Stromal cell of bone marrow (primary cell): ENCODE measurements around the gene SBF1.
A peak's percentile ranks its signal among the peaks of the same experiment; 100 is the strongest.
"Not testable (repeated sequence)": the region's sequence is repeated elsewhere in the genome, so short reads cannot be mapped to it uniquely, and the experiment has no call there.

Experiments used
- DNase-seq: peaks from one replicate; pipeline ENCODE4 v3.0.0-alpha.2; 2012; ENCODE audit warnings: low read depth

The SBF1 gene, protein sequence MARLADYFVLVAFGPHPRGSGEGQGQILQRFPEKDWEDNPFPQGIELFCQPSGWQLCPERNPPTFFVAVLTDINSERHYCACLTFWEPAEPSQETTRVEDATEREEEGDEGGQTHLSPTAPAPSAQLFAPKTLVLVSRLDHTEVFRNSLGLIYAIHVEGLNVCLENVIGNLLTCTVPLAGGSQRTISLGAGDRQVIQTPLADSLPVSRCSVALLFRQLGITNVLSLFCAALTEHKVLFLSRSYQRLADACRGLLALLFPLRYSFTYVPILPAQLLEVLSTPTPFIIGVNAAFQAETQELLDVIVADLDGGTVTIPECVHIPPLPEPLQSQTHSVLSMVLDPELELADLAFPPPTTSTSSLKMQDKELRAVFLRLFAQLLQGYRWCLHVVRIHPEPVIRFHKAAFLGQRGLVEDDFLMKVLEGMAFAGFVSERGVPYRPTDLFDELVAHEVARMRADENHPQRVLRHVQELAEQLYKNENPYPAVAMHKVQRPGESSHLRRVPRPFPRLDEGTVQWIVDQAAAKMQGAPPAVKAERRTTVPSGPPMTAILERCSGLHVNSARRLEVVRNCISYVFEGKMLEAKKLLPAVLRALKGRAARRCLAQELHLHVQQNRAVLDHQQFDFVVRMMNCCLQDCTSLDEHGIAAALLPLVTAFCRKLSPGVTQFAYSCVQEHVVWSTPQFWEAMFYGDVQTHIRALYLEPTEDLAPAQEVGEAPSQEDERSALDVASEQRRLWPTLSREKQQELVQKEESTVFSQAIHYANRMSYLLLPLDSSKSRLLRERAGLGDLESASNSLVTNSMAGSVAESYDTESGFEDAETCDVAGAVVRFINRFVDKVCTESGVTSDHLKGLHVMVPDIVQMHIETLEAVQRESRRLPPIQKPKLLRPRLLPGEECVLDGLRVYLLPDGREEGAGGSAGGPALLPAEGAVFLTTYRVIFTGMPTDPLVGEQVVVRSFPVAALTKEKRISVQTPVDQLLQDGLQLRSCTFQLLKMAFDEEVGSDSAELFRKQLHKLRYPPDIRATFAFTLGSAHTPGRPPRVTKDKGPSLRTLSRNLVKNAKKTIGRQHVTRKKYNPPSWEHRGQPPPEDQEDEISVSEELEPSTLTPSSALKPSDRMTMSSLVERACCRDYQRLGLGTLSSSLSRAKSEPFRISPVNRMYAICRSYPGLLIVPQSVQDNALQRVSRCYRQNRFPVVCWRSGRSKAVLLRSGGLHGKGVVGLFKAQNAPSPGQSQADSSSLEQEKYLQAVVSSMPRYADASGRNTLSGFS (N-terminal part only)

DNA sequence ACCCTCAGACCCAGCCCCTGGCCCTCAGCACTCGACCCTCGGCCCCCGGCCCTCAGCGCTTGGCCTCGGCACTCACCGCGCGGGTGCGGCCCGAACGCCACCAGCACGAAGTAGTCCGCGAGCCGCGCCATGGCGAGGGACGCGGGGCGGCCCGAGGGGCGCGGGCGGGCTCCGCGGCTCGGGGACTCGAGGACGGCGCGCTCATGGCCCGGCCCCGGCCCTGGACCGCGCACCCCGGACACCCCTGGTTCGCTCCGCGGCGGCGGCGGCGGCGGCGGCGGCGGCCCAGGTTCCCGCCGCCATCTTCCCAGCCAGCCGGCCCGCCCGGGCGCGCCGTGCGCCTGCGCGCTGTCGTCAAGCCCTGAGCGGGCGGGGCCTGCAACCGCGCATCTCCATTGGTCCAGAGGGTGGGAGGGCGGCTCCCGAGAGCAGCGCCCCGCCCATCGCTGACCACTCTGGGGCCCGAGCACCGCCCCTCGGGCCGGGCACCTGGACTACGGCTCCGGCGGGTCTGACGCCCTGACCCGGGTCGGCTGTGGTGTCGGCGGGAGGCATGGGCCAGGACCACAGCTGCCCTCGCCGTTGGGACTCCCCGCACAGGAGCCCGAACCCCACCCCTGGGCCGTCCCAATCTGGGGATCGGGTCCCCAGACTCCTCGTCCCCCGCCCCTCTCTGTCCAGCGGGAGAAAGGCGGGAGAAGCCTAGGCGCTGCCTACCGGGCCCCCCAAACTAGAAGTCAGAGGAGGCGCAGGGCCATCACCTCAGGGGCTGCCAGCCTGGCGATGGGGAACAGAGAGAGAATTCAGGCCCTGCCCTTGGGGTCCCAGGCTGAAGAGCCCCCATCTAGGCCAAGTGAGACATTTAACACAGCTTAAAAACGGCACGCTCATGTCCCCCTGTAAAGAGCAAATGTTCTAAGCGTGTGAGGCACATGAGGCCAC lies at the start of gene SBF1:
TSS of gene SBF1 (minus strand) at position 326 of the 942 bp plus-strand sequence. CDS start at position 131, 195 bp downstream.
- peak; percentile 76 for DNase-seq

DNA sequence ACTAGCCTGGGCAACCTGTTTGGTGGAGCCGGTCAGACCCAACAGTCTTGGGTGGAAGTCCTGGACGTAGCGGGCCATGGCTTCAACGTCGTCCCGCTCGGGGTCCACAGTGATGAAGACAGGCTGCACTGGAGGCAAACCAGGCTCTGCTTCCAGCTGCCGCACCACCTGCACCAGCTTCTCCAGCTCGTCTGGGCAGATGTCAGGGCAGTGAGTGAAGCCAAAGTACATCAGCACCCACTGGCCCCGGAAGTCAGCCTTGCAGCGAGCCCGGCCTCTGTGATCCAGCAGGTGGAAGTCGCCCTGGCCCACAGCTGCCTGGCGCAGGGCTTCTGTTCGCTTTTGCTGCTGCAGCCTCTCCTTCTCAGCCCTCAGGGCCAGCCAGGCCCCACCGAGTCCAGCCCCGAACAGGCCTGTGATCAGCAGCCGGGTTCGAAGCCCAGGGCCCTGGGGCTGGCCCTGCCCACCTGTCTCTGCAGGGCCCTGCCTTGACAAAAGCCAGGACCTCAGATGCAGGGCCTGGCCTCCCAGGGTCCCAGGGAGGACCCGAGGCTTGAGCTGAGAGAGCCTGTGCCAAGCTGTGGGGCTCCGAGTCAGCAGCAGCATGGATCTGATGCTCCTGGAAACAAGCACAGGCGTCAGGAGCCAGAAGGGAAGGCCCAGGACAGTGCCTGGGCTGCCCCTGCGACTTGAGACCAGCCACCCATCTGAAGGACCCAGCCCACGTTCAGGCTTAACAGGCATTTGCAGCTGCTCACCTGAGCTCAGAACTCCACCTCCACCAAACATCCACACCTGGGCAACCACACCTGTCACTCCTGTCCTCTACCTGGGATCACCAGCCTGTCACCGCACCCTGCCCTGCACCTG lies 49.2 kb upstream of the SBF1 start:
- DNase-seq: no peak

GRCh38 chr22:50523458-50523805 lies 48.6 kb upstream of the SBF1 start:
- no peak for DNase-seq

DNA sequence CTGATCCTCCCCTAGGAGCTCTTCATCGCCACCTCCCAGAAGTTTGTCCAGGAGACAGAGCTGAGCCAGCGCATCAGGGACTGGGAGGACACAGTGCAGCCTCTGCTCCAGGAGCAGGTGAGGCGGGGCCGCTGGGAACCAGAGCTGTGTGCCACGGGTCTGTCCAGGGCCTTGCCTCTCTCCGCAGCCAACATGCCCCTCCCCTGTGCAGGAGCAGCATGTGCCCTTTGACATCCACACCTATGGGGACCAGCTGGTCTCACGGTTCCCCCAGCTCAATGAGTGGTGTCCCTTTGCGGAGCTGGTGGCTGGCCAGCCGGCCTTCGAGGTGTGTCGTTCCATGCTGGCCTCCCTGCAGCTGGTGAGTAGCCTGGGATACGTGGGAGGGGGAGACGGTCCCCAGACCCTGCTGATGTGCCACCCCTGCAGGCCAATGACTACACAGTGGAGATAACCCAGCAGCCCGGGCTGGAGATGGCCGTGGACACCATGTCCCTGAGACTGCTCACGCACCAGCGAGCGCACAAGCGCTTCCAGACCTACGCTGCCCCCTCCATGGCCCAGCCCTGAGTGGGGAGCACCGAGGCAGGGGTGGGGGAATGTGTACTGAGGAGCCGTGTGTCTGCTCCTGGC lies 48.1 kb upstream of the SBF1 start:
- DNase-seq: no peak

GRCh38 chr22:50522208-50522805 lies 47.5 kb upstream of the SBF1 start:
- no peak for DNase-seq

DNA sequence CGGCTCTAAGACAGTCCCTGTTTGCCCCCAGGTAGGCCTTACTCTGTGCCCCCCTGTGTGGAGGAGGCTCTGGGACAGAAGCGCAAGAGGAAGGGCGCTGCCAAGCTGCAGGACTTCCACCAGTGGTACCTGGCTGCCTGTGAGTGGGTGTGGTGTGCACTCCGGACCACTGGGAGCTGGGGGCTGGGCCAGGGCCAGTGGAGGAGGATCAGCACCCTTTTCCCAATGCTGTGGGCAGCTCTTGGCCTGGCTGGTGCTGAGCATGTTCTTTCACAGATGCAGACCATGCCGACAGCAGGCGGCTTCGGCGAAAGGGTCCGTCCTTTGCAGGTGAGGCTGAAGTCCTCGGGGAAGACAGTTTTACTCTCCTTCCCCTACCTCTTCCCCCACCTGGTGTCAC lies 46.9 kb upstream of the SBF1 start:
- DNase-seq: no peak

- no peak for DNase-seq
These were observed 46.1 kb upstream of the SBF1 start for GRCh38 chr22:50520826-50521453.

DNA sequence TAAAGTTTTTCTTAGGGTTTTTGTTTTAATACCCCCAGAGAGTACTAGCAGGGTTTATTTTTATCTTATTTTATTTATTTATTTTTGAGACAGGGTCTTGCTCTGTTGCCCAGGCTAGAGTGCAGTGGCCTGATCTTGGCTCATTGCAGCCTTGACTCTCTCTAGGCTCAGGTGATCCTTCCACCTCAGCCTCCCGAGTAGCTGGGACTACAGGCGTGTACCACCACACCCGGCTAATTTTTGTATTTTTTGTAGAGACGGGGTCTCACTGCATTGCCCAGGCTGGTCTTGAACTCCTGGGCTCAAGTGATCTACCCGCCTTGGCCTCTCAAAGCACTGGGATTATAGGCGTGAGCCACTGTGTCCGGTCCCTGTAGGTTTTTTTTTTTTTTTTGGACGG lies 45.3 kb upstream of the SBF1 start:
- not testable (repeated sequence) for DNase-seq

DNA sequence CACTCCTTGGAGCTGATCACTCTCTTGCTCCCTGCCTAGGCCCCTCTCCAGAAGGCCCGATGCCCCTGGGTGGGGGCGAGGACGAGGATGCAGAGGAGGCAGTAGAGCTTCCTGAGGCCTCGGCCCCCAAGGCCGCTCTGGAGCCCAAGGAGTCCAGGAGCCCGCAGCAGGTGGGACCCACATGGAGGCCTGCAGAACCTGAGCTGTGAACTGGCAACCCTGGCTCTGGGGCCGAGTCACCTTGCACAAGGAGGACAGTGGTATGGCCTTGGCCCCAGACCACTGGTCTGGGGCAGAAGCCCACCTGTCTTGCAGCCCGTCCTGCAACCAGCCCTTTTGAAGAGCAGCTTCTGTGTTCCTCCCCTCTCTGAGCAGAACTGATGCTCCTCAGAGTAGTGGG lies 44.3 kb upstream of the SBF1 start:
- DNase-seq: no peak

DNA sequence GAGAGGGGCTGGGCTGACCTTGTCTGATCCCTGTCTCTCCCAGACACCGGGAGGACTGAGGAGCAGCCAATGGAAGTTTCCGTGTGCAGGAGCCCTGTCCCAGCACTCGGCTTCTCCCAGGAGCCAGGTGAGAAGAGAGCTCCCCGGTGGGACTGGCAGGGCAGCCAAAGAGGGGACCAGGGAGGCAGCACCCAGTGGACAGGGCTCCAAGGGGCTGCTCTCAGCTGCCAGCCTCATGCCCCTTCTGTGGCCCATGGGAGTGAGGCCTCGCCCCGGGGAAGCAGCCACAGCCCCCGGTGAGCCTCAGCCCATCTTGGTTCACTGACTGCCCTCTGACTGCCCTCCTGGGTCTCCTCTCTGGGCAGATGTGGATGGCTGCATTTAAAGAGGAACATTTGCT lies 43.8 kb upstream of the SBF1 start:
- no peak for DNase-seq

- DNase-seq: no peak
These were observed 42.8 kb upstream of the SBF1 start for GRCh38 chr22:50517495-50518260.

DNA sequence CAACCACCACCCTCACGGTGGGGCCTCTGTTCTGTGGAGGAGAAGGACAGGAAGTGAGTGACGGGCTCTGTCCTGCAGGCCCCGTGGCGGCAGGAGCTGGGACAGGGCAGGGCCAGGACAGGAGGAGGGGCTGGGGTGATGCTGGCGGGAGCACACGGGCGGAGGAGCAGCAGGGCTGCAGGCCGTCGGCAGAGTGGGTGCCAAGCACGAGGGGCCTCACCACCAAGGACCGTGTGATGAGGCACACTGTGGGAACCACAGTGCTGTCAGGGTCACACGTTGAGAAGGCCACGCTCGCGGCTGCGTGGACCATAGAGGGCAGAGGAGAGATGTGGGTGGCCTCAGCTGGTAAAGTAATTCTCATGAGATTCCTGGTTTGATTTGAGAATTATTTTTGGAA lies 42.1 kb upstream of the SBF1 start:
- DNase-seq: no peak

- no peak for DNase-seq
These were observed 41.2 kb upstream of the SBF1 start for GRCh38 chr22:50516068-50516467.

DNA sequence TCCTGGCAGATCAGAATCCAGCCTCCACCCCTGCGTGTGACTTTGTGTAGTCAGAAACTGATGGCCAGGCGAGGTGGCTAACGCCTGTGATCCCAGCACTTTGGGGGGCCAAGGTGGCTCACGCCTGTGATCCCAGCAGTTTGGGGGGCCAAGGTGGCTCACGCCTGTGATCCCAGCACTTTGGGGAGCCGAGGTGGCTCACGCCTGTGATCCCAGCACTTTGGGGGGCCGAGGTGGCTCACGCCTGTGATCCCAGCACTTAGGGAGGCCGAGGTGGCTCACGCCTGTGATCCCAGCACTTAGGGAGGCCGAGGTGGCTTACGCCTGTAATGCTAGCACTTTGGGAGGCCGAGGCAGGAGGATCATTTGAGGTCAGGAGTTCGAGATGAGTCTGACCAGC lies 38.3 kb upstream of the SBF1 start:
- DNase-seq: no peak

DNA sequence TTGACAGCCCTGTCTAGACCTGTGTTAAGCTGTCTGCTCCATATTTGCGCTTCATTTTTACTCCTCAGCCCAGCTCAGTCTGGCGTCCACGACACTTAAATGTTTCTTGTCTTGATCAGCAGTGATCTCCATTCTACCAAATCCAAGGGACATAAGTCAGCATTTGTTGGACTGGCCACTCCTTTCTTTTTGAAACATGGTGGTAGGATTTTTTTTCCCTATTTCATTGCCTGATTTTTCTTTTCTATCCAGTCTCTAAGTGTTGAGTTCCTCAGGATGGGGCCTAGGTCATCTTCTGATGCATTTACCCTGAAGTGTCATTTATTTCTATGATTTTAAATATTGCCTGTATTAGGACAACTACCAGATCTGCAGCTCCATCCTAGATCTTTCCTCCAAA lies 34.1 kb upstream of the SBF1 start:
- no peak for DNase-seq

GRCh38 chr22:50507991-50508884 lies 33.4 kb upstream of the SBF1 start, which contains the start of gene NCAPH2:
Gene NCAPH2 (plus strand): TSS chr22:50508224. CDS start chr22:50508338, 114 bp downstream.
- DNase-seq: peak; percentile 91

- no peak for DNase-seq
These were observed 32.7 kb upstream of the SBF1 start, which contains the start of gene LMF2 for GRCh38 chr22:50507421-50507990. Gene LMF2 (minus strand): TSS chr22:50507702. CDS start chr22:50507675, 27 bp downstream.
